HG03439 (cell line): Measurements from ENCODE around the gene IDH1.
A peak's percentile ranks its signal among the peaks of the same experiment; 100 is the strongest.
"Not testable (repeated sequence)": the region's sequence is repeated elsewhere in the genome, so short reads cannot be mapped to it uniquely, and the experiment has no call there.

ENCODE experiments used
- ATAC-seq: cut with Tn5 transposase; IDR thresholded peaks from one replicate; pipeline ENCODE4 v1.9.1; 2021; ENCODE audit warnings: mild to moderate bottlenecking, moderate library complexity; ENCODE audit not compliant: unreplicated experiment

Gene IDH1

DNA sequence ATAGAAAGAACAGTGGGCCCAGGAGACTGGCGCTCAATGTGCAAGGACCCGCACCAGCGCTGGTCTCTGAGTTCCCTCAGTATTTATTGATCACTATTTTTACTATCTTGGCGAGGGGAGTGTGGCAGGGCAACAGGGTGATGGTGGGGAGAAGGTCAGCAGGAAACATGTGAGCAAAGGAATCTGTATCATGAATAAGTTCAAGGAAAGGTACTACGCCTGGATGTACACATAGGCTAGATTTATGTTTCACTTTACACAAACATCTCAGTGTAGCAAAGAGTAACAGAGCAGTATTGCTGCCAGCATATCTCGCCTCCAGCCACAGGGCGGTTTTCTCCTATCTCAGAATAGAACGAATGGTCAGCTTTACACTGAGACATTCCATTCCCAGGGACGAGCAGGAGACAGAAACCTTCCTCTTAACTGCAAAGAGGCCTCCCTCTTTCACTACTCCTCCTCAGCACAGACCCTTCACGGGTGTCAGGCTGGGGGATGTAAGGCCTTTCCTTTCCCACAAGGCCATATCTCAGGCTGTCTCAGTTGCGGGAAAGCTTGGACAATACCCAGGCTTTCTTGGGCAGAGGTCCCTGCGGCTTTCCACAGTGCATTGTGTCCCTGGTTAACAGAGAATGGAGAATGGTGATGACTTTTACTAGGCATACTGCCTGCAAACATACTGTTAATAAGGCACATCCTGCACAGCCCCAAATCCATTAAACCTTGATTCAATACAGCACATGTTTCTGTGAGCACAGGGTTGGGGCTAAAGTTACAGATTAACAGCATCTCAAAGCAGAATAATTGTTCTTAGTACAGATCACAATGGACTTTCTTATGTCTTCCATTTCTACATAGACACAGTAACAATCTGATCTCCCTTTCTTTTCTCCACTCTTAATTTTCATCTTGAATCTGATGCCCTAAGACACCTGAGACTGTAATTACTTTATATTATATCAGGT is 2.3 kb upstream of the IDH1 start:
- ATAC-seq: not testable (repeated sequence)

DNA sequence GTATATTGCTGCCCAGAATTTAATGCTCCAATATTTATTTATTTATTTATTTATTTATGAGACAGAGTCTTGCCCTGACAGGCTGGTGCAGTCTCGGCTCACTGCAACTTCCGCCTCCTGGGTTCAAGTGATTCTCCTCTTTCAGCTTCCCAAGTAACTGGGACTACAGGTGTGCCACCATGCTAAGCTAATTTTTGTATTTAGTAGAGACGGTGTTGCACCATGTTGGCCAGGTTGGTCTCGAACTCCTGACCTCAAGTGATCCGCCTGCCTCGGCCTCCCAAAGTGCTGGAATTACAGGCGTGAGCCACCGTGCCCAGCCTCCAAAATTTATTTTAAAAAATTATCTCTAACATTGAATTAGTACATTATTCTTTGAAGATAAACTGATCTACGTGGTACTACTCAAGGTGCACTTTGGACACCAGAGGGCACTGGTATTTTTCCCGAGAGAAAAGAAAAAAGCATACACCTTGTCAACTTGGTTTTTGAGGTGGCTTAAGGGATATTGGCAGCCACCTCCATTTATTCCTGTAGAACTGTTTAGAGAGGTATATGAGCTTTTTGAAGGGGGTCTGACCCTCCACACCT is 1.4 kb upstream of the IDH1 start:
- ATAC-seq: no peak

DNA sequence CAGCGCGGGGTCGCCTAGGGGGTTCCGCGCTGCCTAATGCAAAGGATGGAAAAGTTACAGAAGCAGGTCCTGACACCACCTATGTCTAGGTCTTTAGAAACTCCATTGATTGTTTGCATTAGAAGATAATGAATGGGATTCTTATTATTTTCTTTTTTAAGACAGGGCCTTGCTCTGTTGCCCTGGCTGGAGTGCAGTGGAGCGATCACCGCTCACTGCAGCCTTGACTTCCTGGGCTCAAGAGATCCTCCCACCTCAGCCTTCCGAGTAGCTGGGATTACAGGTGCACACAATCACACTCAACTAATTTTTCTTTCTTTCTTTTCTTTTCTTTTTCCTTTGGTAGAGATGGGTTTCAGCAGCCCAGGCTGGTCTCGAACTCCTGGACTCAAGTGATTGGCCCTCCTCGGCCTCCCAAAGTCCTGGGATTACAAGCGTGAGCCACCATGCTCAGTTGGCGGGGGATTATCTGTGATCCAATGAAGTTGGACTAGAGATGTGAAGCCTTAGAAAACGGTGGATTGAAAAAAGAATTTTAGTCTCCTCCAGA is 761 bp upstream of the IDH1 start:
- peak; percentile 8 for ATAC-seq

DNA sequence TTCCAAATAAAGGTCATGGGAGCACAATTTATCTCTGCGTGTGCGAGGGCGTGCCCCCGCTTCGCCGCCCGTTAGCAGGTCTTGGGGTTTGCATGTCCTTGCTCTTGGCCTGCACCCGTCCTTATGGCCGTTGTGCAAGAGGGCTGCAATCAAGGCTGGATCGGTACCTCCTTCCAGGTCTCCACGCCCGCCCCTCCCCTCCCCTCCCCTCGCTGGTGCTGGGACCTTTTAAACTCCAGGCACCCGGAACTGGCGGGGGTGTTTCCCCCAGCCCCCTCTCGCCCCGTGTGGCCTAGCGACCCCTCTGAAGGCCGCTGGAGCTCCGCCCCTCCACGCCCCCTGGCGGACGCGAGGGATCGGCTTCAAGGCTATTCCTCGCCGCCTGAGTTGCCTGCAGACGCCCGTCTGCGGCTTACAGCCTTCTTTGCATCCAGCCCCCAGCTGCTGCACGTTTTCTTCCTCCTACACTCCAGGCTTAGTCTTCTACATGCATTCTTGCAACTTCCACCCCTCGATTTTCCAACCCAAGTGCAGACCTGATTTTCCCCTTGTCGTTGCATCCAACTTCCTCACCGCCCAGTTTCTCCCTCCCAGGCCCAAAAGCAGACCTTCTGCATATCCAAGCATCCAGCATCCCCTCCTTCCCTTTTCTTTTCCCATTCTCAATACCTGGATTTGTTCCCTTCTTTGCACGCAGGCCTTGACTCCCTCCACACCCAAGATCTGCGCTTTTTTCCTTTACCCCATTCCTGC is 577 bp downstream of the IDH1 start:
- ATAC-seq: peak; percentile 80

DNA sequence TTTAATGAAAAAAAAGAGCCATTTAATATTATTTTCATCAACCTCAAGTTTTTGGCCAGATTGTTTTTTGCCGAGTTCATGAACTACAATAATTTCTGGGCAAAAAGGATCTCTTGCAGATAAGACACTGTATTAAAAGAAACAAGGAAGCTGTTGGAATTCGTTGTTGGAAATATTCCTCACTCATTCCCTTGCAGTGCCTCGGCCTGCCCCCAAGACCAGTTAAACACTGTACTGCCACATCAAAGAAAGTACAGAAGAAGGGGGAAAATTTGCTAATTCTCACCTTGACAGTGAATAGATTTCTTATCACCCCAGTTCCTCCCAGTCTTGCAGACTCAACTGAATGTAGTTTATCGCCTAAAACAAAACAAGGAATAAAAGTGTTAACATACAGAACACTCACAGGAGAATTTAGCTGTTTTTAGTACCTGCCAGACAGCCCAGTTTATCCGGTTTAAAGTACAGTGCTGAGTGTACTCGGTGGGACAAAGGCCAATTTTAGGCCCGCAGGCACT is 1.2 kb downstream of the IDH1 start:
- ATAC-seq: no peak

DNA sequence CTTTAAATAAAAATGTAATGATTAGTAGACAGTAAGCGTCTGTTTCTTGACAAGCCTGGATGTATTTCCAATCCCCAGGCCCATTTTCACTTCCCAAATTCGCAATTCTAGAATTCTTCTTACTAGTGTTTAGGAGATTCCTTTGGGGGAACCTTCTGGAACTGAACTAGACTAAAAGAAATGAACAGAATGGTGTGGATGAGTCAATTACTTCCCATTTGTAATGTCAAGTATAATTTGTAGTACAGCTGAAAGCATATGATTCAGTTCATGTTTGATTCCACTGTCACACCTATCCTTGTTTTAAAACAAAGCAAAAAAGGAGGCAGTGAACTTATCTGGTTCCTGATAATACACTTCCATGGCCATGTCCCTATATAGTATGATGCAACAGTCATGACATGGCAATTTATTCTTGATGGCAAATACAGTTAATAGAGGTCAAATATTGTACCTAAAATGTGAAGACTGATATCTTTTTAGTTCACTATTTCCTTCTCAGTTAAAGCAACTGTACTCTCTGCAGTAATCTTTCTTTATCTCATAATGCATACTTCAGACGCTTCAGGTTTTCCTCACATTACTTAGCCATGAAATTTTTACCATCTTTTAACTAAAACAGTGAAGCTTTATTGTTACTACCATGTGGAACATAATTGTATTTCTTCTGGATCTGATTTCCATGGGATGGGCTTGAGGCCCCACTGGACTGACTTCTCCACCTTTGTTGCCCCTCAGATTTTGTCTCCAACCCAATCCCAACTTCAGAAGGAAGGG is 2.0 kb downstream of the IDH1 start:
- ATAC-seq: no peak

DNA sequence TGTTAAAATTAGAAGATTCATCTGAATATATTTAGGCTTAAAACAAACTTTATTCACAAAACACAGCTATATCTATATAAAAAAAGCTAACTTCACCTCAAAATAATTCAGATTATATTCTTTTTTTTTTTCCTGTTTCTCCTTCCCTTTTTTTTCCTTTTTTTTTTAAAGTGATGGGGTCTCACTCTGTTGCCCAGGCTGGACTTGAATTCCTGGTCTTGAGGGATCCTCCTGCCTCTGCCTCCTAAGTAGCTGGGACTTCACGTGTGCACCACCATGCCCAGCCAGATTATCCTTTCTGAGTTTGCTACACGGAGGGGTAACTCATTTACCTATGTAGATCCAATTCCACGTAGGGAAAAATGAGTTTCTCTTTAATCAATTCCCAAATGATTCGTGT is 3.8 kb downstream of the IDH1 start:
- ATAC-seq: no peak

DNA sequence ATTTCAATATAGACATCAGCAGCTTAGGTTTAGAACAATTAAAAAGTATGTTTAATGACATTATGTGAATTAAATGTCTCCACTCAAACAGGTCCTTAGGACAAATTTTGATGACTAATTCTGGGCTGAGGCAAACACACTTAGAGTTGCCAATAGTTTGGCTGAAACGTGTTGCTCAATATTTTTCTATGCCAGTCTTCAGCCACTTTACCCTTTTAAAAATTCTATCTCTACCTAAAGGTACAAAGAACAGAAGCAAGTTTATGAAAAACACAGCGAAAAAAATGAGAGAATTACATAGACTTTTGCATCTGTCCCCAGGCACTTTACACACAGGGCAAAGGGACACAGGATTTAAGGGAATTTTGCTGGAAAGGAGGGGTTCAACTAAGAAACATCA is 4.5 kb downstream of the IDH1 start:
- no peak for ATAC-seq

DNA sequence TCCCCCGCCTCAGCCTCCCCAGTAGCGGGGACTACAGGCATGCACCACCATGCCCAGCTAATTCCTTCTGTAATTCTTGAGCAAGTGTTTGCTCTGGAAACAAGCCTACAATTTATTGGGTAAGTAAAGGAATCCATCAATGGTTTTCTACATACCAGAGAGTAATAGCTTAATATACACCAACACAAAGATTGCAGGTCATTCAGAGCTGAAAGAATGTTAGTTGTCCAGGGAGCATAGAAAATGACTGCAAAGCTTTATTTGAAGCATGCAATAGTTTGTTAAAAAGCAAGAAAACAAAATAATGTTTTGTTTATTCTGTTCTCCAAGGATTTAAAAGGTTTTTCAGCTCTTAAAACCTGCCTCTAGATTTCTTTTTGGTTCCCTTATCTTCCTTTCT is 5.6 kb downstream of the IDH1 start:
- no peak for ATAC-seq

DNA sequence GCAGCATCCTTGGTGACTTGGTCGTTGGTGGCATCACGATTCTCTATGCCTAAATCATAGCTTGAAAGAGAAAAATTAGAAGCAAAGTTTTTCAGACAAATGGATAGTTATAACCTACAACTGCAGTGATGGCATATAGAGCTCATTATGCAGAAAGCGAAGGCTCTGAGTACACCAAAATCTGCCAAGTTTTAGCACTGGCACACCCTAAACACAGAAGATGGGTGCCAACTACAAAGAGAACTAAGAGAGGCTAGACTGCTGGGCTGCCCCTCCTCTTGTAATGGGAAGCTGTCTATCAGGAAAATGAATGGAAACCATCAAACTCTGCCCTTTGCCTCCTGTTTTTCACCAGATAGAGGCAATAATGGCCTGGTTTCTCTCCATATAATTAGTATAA is 6.3 kb downstream of the IDH1 start:
- ATAC-seq: no peak

DNA sequence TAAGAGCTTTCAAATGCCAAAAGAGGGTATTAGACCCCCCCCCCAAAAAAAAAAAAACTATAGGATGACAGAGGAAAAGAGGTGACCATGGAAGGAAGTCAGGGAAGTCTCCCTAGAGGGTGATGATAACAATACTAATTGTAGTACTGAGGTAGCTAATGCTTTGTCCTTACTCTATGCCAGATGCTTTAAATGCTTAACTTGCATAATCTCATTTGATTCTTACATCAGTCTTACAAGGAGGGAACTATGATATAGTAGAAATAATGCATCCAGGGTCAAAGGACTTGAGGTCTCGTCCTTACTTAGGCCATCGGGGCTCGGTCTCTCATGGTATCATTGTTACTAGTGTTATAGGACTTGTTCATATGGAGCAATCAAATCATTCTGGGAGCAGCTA is 9.1 kb downstream of the IDH1 start:
- ATAC-seq: no peak

DNA sequence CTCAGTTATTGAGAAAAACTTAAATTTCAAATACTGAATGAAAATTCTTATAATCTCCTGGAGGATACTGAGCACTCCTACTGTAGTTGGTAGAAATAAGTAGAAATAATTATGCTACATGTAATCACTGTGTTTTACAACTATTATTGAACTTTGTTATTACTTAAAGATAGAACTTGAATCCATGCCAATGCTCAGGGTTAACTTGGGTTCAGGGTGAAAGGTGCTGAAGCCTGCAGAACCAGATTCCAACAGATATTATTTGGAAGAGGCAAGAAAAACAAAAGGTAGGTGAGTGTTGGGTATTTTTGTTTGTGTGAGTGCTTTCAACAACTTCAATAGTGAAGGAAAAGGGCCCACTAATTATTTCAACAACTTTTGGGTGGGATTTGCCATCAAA is 10.4 kb downstream of the IDH1 start:
- ATAC-seq: no peak

DNA sequence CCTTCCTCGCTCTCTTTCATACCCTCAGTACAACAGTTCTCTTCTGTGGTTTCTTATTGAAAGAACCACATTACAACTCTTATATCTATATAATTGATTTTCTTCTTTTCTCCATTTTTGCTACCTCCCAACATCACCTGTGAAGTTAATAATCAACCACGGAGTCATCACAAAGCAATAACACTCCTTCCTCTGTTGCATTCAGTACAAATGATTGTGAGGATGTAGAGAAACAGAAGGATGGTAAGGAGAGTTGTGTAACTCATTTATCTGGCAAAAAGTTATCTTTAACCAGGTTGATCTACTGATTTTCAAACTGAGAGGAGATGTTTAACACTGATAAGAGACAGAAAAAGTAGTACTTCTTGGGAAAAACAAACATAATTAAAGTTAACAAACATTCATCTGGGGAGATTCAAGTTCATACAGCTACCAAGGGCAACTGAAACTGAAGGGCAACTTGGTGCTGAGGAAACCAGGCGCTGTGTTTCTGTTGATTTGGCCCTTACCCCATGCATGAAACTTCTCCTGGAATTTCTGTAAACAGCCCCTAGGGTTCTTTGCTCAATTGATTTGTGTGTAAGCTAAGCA is 14.2 kb downstream of the IDH1 start:
- ATAC-seq: no peak

DNA sequence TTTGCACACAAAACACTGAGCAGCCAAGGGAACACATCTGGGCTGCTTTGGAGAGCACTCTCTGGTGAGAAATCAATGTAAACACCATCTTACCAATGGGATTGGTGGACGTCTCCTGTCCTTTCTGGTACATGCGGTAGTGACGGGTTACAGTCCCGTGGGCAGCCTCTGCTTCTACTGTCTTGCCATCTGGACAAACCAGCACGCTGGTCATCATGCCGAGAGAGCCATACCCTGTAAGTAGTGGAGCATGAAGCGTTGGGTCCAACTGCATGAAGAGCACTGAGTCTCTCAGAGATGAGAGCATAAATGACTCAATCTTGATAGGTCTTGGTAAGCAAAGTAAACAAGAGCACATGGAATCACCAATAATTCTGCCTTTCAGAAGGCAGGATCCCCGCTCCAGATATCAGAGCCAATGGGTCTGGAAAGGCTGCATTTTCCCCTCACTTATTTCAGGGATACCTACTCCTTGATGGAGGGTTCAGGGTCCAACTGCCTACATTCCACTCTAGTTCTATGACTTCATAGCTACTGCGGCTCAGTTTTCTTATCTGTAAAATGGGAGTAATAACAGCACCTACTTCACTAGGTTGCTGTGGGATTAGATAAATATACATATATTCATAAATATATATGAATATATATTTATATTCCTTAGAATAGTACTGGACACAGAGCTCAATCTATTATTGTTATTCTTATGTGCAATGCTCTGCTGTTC is 14.9 kb downstream of the IDH1 start:
- ATAC-seq: no peak

DNA sequence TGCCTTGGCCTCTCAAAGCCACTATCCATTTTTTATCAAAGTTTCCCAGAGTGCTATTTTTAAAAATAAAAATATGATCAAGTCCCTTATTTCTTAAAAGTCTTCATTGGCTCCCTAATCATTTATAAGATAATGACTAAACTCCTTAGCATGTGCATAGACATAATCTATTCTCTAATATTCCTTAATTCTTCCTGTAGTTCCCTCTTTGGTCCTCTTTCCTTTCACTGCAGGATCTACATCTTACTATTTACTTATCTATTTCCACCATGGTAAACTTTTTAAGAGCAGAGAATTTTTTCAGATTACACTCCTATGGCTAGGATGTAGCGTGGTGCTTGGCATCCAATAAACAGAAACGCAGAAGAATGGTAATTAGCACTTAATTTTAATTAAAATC is 19.0 kb downstream of the IDH1 start:
- no peak for ATAC-seq

DNA sequence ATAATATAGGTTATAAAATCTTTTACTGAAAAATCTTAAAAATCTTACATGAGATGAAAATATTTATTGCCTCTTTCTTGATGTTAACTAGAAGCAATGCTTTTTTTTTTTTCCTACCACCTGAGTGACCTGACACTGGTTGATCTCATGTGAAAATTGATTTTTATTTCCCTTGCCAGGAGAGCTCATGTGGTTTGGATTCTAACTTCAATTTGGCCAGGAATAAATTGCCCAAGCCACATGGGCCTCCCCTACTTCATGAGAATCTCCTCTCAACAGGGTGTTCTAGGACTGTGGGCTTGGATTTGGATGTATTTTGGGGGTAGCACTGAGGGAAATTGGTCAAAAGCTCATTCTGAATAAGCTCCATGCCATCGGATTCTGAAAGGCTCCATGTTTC is 20.1 kb downstream of the IDH1 start:
- ATAC-seq: no peak

DNA sequence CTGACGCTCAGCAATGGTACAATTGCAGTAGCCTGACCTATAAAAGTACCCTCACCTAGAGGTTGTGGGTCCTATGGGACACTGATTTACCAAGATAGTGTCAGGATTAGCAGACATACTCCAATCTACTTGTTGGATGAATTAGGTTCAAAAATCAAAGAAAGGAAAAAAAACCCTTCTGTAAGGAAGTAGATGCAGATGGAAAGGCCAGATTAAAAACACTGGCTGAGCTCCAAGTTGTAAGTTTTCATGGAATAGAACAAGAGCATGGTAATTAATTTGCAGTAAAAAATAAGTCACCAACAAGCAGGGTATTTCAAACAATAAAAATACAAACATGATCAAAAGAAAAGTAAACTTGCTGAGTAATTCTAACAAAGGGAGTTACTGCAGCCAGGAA is 26.4 kb downstream of the IDH1 start:
- ATAC-seq: no peak

DNA sequence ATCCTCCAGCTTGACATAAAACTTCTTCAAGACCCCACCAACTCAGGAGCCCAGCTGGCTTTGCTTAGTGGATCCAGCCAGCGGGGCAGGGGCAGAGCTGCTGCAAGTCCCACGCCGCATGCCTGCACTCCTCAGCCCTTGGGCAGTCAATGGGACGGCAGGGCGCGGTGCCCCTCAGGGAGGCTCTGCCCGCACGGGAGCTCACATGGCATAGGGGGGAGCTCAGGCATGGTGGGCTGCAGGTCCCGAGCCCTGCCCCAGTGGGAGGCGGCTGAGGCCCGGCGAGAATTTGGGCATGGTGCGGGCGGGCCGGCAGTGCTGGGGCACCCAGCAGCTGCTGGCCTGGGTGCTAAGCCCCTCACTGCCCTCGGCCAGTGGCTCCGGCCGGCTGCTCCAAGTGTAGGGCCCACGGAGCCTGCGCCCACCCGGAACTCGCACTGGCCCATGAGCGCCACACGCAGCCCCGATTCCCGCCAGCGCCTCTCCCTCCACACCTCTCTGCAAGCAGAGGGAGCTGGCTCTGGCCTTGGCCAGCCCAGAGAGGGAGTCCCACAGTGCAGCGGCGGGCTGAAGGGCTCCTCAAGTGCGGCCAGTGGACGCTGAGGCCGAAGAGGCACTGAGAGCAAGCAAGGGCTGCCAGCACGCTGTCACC is 27.2 kb downstream of the IDH1 start:
- no peak for ATAC-seq

DNA sequence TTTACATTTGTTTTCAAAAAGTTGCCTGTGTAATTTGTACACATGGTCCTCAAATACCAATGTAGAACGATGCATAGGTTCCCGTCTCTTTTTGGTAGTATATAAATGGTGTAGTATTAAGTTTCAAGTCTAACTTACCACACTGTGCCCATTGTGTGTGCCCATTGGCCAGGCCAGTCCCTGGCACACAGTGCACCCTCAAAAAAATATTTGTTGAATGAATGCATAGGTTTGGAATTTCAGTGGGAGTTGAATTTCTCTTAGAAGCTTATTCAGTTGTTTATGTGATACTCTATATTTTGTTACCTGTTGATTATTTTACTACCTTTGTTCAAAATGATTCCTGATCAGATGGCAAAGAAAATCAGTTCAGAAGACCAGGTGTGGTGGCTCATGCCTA is 30.1 kb downstream of the IDH1 start:
- no peak for ATAC-seq
